Body of pancreas (tissue), 4 donors: ENCODE results near the gene IFI27L2. TPM values are rescaled to one million over a fixed set of nuclear protein-coding genes. Genes with fewer than 3 reads are reported as not detected.

ENCODE experiments used
- ATAC-seq: fragments of 150-250 bp; one replicate; pipeline ENCODE4 v1.9.1; 2016
- DNase-seq, 4 donors: peaks; one replicate each; pipeline ENCODE4 v3.0.0-alpha.2; 2019
- H3K27ac ChIP-seq, 4 donors: fragments of 200-600 bp; sonication (generic); 1 replicate in 3 of 4; 2 replicates in 1 of 4; pipeline versions ENCODE4 v1.5.1 to v1.6.1; 2016 to 2019; ENCODE audit warnings: mild to moderate bottlenecking in 1 of 4, mixed read lengths in 1 of 4, moderate library complexity in 1 of 4
- H3K27me3 ChIP-seq, 2 donors: fragments of 200-600 bp; sonication (generic); one replicate each; pipeline ENCODE4 v1.6.0; 2016; ENCODE audit warnings: mild to moderate bottlenecking in 1 of 2
- H3K36me3 ChIP-seq, 2 donors: fragments of 200-600 bp; sonication (generic); replicated peaks in 1 of 2; 2 replicates each; pipeline ENCODE4 v1.5.1; 2016; ENCODE audit warnings: low read depth in 2 of 2; ENCODE audit not compliant: insufficient read depth in 1 of 2
- H3K4me1 ChIP-seq: fragments of 200-600 bp; sonication (generic); one replicate; pipeline ENCODE4 v1.6.0; 2016
- H3K4me3 ChIP-seq, 2 donors: fragments of 200-600 bp; sonication (generic); 1 replicate in 1 of 2; 2 replicates in 1 of 2; pipeline ENCODE4 v1.5.1; 2016 to 2019
- H3K9me3 ChIP-seq, 3 donors: fragments of 200-600 bp; sonication (generic); 1 replicate in 2 of 3; 2 replicates in 1 of 3; pipeline ENCODE4 v1.5.1; 2016
- POLR2A ChIP-seq, 3 donors: fragments of 450-650 bp; IDR thresholded peaks; one replicate each; pipeline ENCODE4 v1.6.1; 2016; ENCODE audit warnings: antibody characterized with exemption in 3 of 3, mild to moderate bottlenecking in 2 of 3
- WGBS, 2 donors: methylation state at CpG; one replicate each; pipeline ENCODE4 v1.1.5; 2017; 5-methylcytosine and 5-hydroxymethylcytosine counted together
- intact Hi-C: fragments of 100-400 bp; cut with DNase I; formaldehyde crosslinking; loops from one replicate; pipeline ENCODE4 v1.15.1; 2023
- total RNA-seq, 2 donors: library from RNA; depleted of rRNA; stranded (reverse); fragments of >200 nt; gene quantifications; one replicate each; pipeline ENCODE4 v1.1.0, GENCODE V29; 2016
- TF ChIP-seq, protein P1 (sequence below), 7 experiments: fragments of 450-650 bp in 4 of 7; fragments of 200-600 bp in 3 of 7; sonication (generic) in 3 of 7; IDR thresholded peaks; one replicate each; pipeline ENCODE4 v1.5.1; 2016 to 2019; ENCODE audit warnings: antibody characterized with exemption in 7 of 7

Gene IFI27L2
- total RNA-seq, 2 donors from 2014 or later, result 12.7 to 66.3 TPM

GRCh38 chr14:94135476-94135875, 6.1 kb upstream of the IFI27L2 start:
- Histone ChIP-seq H3K27ac (no peak overlapping the region), H3K4me1 (no peaks in the 10 kb centered on the region), H3K9me3 (no peaks in the 10 kb centered on the region), H3K4me3 (no peak overlapping the region), H3K27me3 (peaks cover 0 to 8% of the 10 kb centered on the region in 2 donors), H3K36me3 (no peaks in the 10 kb centered on the region)
- 61 to 77% methylated on average over 4 of the region's 4 CpGs for WGBS, 2 donors
- ATAC-seq (no peak), DNase-seq (no peak)
- TF ChIP-seq, protein P1, sequence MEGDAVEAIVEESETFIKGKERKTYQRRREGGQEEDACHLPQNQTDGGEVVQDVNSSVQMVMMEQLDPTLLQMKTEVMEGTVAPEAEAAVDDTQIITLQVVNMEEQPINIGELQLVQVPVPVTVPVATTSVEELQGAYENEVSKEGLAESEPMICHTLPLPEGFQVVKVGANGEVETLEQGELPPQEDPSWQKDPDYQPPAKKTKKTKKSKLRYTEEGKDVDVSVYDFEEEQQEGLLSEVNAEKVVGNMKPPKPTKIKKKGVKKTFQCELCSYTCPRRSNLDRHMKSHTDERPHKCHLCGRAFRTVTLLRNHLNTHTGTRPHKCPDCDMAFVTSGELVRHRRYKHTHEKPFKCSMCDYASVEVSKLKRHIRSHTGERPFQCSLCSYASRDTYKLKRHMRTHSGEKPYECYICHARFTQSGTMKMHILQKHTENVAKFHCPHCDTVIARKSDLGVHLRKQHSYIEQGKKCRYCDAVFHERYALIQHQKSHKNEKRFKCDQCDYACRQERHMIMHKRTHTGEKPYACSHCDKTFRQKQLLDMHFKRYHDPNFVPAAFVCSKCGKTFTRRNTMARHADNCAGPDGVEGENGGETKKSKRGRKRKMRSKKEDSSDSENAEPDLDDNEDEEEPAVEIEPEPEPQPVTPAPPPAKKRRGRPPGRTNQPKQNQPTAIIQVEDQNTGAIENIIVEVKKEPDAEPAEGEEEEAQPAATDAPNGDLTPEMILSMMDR (IDR thresholded peaks at IDR 0.05), result no peak
- no peak for TF ChIP-seq POLR2A (IDR thresholded peaks at IDR 0.05)
- intact Hi-C loops, result loop anchor here (5.0 kb wide), 1 partner anchor 103 kb away; no protein-coding TSS in a partner anchor

GRCh38 chr14:94132285-94132887, 3.0 kb upstream of the IFI27L2 start:
- 38 to 48% methylated on average over 4 of the region's 4 CpGs for WGBS, 2 donors
- TF ChIP-seq, protein P1 (IDR thresholded peaks at IDR 0.05), result peak; percentile 35 to 78 (median 67)
- no peak for TF ChIP-seq POLR2A (IDR thresholded peaks at IDR 0.05)
- DNase-seq (peak; percentile 59 to 73 (median 68)), ATAC-seq (peak; percentile 36)
- Histone ChIP-seq H3K9me3 (no peaks in the 10 kb centered on the region), H3K27ac (no peak overlapping the region), H3K27me3 (peaks cover 0 to 8% of the 10 kb centered on the region in 2 donors), H3K4me3 (no peak overlapping the region), H3K36me3 (no peaks in the 10 kb centered on the region), H3K4me1 (peaks cover 16% of the 10 kb centered on the region)
- intact Hi-C loops, result no loop called here

DNA sequence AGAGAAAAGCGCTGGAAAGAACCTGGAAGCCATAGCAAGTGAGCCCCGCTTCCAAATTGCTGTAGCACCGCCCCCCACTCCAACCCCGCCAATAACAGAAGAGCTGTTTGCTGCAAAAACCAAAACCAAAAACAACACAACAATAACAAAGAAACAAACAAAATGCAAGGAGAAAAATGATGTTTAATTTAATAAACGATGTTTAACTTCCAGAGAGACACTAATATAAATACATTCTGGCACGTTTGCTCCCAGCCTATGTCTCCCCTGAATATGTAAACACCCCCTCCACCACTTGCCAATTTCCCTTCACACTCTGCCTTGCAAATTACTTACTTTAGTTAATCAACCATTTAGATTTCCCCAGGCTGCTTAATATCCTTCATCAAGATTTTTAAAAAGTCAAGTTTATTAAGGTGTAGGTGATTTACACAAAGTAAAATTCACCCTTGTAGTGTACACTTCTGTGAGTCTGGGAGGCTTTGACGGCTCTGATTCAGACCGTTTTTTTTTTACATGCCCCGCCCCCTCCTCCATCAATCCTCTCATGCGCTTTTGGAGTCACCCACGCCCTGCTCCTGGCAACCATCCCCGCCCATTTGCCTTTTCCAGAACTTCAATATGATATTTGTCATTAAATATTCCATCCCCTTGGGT, 482 bp upstream of the IFI27L2 start:
- DNase-seq (peak in 2 of 4 donors; percentile 30 to 44), ATAC-seq (no peak)
- H3K9me3 ChIP-seq, result no peaks in the 10 kb centered on the region
- peaks cover 16% of the 10 kb centered on the region for H3K4me1 ChIP-seq
- H3K4me3 ChIP-seq, result no peak overlapping the region
- no peaks in the 10 kb centered on the region for H3K36me3 ChIP-seq
- H3K27me3 ChIP-seq, result peaks cover 0 to 8% of the 10 kb centered on the region in 2 donors
- intact Hi-C loops, result no loop called here
- no peak for TF ChIP-seq POLR2A (IDR thresholded peaks at IDR 0.05)
- TF ChIP-seq, protein P1 (IDR thresholded peaks at IDR 0.05), result no peak
- H3K27ac ChIP-seq, result peak overlapping the region in 3 of 4 donors; percentile 52 to 62 (median 62)
- WGBS, 2 donors, result 2 to 3% methylated on average over 11 to 12 of the region's 12 CpGs

DNA sequence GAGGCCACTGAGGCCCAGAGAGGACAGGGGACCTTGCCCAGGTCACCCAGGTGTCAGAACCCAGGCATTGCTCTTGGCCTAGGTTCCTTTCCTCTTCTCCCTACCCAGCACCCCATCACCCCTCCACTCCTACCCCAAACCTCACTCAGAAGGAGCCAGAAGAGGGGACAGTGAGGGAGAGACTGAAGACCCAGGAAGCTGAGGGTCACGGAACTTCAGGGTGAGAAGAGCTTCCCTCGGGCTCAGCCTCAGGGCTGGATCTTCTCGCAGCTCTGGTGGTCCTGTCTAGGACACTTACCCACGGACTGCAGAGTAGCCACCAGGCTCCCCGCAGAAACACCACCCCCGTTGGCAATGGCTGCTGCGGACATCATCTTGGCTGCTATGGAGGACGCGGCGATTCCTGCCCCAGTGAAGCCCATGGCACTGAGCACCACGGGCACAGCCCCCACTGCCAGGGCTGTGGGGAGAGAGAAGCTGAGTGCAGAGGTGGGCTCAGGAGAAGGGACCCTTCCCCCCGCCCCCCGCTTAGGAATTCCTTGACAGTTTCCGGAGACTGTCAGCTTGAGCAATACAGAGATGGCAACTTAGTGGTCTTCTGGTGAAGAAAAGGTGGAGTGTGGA, 1.1 kb downstream of the IFI27L2 start:
- Histone ChIP-seq H3K9me3 (no peaks in the 10 kb centered on the region), H3K4me1 (peaks cover 16% of the 10 kb centered on the region), H3K36me3 (no peaks in the 10 kb centered on the region), H3K4me3 (no peak overlapping the region), H3K27me3 (peaks cover 0 to 8% of the 10 kb centered on the region in 2 donors), H3K27ac (peak overlapping the region in 1 of 4 donors; percentile 62)
- DNase-seq (no peak), ATAC-seq (no peak)
- intact Hi-C loops, result no loop called here
- TF ChIP-seq, protein P1 (IDR thresholded peaks at IDR 0.05), result no peak
- TF ChIP-seq POLR2A (IDR thresholded peaks at IDR 0.05), result no peak
- 84 to 91% methylated on average over 4 to 14 of the region's 14 CpGs for WGBS, 2 donors
